ENCODE results near the gene SSTR1. TPM values are rescaled to one million over a fixed set of nuclear protein-coding genes. Genes with fewer than 3 reads are reported as not detected.

The SSTR1 gene
- total RNA-seq, 1 donor from 2014 or later = 7.2 TPM

GRCh38 chr14:38233218-38233617 is 25.5 kb downstream of the SSTR1 start:
- Histone ChIP-seq H3K27me3 (no peaks in the 10 kb centered on the region), H3K4me3 (no peak overlapping the region), H3K27ac (no peak overlapping the region), H3K4me1 (no peaks in the 10 kb centered on the region), H3K9me3 (no peaks in the 10 kb centered on the region), H3K36me3 (no peaks in the 10 kb centered on the region)
- TF ChIP-seq CTCF (IDR thresholded peaks at IDR 0.05) = no peak
- no peak for DNase-seq (ENCODE audit: low spot score in 2 of 2)
- intact Hi-C loops (cut with DNase I) = no loop called here

GRCh38 chr14:38238332-38238731 is 30.6 kb downstream of the SSTR1 start:
- DNase-seq (ENCODE audit: low spot score in 2 of 2) = no peak
- no peak for TF ChIP-seq CTCF (IDR thresholded peaks at IDR 0.05)
- no peaks in the 10 kb centered on the region for H3K36me3 ChIP-seq
- H3K9me3 ChIP-seq = no peaks in the 10 kb centered on the region
- no peak overlapping the region for H3K4me3 ChIP-seq
- H3K27ac ChIP-seq = no peak overlapping the region
- H3K4me1 ChIP-seq = no peaks in the 10 kb centered on the region
- no peaks in the 10 kb centered on the region for H3K27me3 ChIP-seq
- intact Hi-C loops (cut with DNase I) = no loop called here

GRCh38 chr14:38238878-38239277 is 31.2 kb downstream of the SSTR1 start:
- H3K27me3 ChIP-seq = no peaks in the 10 kb centered on the region
- no peak for TF ChIP-seq CTCF (IDR thresholded peaks at IDR 0.05)
- H3K36me3 ChIP-seq = no peaks in the 10 kb centered on the region
- H3K27ac ChIP-seq = no peak overlapping the region
- H3K4me1 ChIP-seq = no peaks in the 10 kb centered on the region
- H3K9me3 ChIP-seq = no peaks in the 10 kb centered on the region
- DNase-seq (ENCODE audit: low spot score in 2 of 2) = no peak
- intact Hi-C loops (cut with DNase I) = no loop called here
- no peak overlapping the region for H3K4me3 ChIP-seq

GRCh38 chr14:38243696-38244240 is 36.1 kb downstream of the SSTR1 start:
- H3K27ac ChIP-seq = no peak overlapping the region
- no peak for DNase-seq (ENCODE audit: low spot score in 2 of 2)
- H3K4me3 ChIP-seq = no peak overlapping the region
- no peaks in the 10 kb centered on the region for H3K4me1 ChIP-seq
- no peaks in the 10 kb centered on the region for H3K27me3 ChIP-seq
- TF ChIP-seq CTCF (IDR thresholded peaks at IDR 0.05) = no peak
- H3K9me3 ChIP-seq = no peaks in the 10 kb centered on the region
- H3K36me3 ChIP-seq = no peaks in the 10 kb centered on the region
- intact Hi-C loops (cut with DNase I) = no loop called here

GRCh38 chr14:38248321-38249028 is 40.8 kb downstream of the SSTR1 start:
- Histone ChIP-seq H3K4me3 (no peak overlapping the region), H3K27me3 (no peaks in the 10 kb centered on the region), H3K36me3 (no peaks in the 10 kb centered on the region), H3K9me3 (no peaks in the 10 kb centered on the region), H3K27ac (no peak overlapping the region), H3K4me1 (no peaks in the 10 kb centered on the region)
- intact Hi-C loops (cut with DNase I) = no loop called here
- DNase-seq (ENCODE audit: low spot score in 2 of 2) = no peak
- no peak for TF ChIP-seq CTCF (IDR thresholded peaks at IDR 0.05)
